Right forelimb (tissue), 1 donor: ENCODE measurements around the gene RAB33A.
"Not testable (repeated sequence)": the region's sequence is repeated elsewhere in the genome, so short reads cannot be mapped to it uniquely, and the experiment has no call there.

Source experiments
- DNase-seq: peaks from one replicate; pipeline ENCODE4 v3.0.0-alpha.2; 2018

The RAB33A gene

DNA sequence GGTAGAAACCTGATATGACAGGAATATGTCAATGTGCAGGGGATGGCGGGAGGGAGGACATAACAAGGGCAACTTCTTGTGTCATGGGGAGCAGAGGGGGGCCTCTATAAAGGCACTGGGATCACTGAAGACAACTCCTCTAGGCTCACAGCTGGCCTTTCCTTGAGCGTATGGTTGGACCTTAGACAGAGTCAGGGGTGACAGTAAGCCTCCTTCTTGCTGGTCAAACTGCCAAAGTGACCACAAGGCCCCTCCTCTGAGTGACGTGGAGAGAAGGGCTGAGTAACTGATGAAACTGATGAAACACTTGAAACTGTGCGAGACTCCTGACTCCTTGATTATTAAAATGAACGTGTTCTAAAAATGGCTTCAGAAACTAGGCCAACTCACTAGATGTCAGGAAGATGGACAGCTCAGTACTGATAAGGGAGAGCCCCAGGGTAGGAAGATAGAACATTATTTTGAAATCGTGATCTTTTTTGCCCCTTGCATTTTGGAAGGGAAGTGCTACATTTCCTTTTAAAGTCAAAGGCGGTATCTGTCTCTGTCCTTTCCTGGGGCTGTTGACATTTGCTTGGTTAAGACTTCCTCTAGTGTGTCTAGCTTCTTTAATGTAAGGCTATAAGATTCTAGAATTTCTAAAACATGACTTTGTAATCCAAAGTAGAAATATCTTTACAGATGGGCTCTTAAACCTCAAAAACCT is 1.6 kb downstream of the RAB33A start:
- DNase-seq = no peak

DNA sequence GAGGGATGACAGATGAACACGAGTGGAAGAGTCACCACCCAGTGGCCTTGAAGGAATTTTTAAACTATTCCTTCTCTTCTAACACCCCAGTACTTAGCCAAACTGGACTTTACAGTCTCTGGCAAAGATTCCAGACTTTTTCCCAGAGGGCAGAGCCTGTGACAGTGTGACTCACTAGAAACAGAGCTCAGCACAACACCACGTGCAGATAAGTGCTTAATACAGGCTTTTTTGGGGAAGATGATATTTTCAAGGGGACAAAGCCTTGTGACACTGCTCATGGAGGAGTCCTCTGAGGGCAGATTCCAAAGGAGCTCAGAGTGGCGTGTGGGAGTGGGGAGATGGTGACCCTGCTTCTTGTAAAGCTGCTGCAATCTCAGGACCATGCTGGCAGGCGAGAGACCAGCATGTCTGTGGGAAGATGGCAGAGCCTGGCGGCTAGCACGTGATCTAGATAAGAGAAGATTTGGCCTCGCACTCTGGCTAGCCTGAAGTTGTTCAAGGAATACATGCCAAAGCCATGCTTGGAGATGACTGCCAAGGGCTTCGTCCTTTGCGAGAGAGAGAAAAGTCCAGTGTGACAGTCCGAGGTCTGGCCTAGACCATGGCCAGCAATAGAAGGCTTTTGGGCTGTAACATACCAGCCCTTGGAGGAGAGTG is 2.4 kb downstream of the RAB33A start:
- DNase-seq = no peak

DNA sequence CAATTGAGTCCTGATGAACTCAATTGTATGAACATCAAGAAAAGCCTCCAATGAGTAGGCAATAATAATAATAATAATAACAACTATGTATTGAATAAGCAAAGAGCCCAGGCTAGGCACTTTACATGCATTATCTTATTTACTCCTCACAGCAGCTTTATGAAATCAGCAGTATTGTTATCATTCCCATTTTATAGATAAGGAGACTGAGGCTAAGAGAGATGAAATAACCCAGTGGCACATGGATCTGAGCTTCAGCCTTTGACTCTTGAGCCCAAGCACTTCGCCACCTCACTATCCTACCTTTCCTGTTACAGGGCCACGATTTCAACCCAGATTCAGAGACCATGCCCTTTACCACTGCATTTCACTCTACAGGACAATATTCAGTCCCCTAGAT is 3.2 kb downstream of the RAB33A start:
- DNase-seq = no peak

DNA sequence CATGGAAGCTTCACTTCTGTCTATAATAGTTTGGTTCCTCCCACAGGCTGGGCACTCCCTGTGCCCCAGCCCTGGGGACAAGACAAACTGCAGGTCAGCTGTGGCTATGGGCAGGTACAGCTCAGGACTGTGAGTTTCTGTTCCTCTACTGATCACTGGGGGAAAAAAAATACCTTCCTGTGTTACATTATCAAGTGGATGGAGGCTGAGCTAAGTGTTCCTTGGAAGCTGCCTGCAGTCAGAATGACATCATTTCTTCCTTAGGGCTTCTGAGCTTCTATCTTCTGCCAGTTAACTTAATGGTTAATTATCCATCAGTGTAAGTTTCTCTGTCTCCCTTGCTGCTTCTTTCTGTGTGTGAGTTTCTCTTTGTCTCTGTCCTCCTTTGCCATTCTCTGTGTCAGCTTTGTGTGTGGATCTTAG is 4.6 kb downstream of the RAB33A start:
- no peak for DNase-seq

DNA sequence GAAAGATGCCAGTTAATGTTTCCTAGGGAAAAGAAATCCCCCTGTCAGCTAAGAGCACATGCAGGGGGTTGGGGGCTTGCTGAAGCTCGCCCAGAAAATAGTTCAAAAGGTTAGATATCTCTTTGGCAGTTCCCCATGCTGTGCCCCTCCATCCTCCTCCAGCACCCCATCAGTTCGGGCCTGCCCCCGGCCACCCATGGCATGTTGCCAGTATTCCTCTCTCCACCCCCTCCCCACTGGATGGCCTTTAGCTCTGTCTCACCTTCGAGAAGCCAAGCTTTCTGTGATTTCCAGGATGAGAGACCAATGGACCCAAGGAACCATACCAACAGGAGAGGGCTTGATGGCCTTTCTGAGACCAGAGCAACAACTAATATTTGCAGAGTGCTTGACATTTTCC is 5.2 kb downstream of the RAB33A start:
- DNase-seq = no peak

DNA sequence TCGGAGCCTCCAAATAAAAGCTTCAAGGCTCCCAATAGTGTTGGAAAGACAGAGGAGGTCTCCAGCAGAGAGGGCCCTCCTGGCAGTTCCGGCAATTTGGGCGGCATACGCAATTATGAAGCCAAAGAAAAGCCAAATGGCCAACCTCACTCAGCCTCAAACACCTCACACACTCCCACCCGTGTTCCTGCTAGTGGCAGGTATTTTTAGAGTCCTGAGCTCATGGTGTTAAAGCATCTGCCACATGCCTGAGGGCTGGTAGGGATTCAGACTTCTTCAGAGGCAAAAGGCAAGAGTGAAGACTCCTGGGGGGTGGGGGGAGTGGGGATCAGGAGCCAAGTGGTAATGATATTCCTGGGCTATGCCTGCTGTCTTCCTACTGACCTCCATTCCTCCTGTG is 7.4 kb downstream of the RAB33A start:
- DNase-seq = no peak

DNA sequence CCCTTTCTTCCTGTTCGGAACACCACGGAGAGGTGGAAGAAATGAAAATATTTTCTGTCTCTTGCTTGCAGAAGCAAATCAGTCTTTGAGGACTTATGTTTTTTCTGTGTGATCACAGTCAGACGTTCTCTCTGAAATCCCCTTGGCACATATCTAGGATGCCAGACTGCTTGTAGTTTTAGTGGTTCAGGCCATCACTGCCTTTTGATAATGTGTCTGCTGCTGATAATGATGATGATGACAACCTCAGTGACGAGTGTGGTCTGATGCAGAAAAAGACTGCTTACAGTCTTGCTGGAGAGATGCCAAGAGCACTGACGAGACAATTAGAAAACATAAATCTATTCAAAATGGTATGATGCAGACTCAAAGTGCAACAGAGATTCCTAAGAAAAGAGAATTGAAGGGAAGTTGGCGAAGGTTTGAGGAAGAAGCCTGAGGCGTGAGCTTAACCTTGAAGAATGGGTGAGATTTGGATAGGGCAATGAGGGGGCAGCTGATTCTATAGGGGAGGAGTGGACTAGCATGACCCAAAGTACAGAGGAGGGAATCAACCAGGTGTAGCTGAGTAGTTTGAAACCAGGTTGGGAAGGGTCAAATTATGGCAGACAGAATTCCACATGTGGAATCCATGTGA is 7.9 kb downstream of the RAB33A start:
- DNase-seq = no peak

DNA sequence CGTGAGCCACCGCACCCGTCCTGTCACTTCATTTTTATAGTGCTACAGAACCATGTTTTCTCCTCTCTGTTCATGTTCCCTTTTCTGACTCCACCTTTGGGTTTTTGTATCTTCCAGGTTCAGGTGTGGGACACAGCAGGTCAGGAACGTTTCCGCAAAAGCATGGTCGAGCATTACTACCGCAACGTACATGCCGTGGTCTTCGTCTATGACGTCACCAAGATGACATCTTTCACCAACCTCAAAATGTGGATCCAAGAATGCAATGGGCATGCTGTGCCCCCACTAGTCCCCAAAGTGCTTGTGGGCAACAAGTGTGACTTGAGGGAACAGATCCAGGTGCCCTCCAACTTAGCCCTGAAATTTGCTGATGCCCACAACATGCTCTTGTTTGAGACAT is 12.4 kb downstream of the RAB33A start:
- no peak for DNase-seq

DNA sequence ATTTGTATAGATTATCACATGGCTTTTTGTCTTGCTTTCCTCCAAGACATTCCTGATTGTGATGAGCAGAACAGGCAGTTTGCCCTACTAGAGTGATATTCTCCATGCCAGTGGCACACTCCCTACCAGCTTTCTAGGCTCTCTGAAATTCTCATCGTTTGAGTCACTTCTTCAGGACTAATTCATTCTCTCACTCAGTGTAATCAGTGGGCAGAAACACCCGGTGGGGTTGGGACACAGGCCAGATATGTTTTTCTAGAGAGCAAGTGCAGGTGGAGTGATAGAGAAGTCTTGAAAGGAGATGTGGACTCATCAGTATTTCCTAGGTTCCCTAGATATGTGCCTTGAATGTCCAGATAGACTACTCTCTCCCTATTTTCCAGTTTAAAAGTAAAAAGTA is 13.1 kb downstream of the RAB33A start:
- no peak for DNase-seq

DNA sequence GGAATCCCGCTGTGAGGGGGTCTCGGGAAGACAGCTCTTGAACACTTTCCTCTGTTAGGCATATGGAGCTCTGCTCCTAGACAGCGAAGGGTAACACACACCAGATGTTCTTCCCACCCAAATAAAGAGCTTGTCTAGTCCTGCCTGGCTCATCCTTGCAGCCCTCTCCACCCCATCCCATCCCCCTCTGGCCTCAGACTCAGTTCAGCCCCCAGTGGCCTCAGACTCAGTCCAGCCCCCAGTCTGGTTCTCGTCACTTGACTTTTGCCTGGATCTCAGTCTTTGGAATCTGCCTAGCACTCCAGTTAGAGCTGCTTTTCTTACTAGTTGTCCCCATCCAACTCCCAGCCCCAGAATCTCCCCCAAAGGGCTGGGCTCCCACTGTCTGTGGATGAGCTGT is 14.9 kb downstream of the RAB33A start:
- DNase-seq = no peak

DNA sequence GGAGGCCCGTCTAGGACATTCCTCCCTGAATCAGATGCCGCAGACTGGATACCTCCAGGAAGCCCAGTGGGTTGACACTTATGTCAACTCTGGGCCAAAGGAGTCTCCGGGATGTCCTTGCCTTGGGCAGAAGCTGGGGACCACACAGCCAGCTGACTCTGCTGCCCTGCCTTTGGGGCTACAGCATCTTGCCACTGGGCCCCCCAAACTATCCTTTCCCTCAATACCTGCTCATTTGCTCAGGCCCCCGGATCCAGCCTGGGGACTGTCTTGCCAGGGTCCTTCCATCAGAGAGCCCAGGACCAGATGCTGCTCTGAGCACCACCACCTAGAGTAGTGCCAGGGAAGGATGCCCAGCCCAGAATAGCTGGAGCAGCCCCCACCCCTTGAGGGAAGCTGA is 19.0 kb downstream of the RAB33A start:
- DNase-seq = no peak

DNA sequence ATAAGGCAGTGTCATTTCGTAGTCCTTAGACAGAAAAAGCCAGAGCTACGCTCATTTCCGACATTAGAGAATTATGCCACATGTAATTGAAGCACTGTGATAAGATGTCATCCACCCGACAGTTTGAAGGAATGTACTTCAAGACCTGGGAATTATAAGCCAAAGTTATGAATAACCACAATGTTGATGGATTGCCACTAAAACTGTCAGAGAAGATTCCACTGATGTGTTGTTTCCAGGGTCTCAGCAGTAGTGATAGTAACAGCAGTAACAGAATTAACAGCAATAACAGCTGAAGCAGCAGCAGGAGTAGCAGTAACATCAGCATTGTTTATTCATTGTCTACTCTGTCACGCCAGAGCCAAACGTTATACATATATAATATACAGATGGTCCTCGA is 24.7 kb downstream of the RAB33A start:
- no peak for DNase-seq

DNA sequence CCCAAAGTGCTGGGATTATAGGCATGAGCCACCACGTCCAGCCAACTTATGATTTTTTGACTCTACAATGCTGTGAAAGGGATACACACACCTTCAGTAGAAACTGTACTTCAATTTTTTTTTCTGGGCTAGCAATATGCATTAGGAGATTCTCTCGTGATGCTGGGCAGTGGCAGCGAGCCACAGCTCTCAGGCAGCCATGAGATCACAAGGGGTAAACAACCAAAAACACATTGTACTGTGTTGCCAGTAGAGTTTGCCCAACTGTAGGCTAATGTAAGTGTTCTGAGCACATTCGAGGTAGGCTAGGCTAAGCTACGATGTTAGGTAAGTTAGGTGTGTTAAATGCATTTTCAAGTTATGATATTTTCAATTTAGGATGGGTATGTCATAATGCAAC is 25.7 kb downstream of the RAB33A start:
- DNase-seq = no peak

DNA sequence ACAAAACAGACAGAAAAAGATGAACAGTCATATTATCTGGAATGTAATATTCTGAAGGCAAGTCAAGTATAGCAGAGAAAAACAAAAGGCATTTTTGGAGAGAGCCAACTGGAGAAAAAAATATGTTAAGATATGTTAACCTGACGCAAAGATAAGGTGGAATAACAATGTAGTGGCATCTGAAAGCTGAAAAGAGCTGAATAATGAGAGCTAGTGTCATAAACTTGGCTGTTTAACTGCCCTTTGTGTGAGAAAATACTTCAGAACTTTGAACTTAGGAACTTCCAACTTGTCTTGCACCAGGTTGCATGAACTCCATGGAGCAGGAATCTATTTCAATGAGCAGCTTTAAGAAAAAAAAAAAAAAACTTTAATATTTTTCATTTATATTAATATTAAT is 32.9 kb downstream of the RAB33A start:
- DNase-seq = no peak

DNA sequence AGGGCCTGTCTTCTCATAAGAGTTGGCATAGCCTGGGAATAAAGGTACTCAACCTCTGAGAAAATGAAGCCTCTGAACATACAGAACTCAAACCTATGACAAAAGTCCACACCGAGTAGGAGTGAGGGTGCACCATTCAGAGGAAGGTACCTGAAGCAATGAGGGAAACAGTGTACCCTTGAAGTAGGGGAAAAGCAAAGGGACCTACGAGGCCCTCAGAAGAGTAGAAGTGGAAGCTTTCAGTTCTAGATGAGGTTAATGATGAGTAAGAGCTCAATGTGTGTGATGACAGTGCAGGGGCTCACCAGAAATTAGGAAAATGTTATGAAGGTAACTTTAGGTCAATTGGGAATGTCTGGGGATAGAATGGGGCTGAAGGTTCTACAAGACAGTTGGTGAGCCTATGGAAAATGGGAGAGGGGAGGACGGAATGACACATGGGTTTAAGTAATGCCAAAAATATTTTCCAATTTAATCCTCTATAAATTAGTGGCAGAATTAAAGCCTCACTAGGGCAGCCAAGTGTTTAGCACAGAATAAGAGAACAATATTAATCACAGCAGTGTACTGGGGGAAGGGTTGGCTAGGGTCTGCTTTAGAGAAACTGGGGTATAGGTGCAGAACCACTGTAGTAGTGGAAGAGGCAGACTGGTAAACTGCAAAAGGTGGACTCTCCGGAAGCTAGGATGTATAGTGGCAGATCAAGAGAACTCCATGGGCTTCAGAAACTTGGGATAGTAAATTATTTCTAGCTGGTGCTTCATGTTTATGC is 39.8 kb downstream of the RAB33A start:
- DNase-seq = no peak

DNA sequence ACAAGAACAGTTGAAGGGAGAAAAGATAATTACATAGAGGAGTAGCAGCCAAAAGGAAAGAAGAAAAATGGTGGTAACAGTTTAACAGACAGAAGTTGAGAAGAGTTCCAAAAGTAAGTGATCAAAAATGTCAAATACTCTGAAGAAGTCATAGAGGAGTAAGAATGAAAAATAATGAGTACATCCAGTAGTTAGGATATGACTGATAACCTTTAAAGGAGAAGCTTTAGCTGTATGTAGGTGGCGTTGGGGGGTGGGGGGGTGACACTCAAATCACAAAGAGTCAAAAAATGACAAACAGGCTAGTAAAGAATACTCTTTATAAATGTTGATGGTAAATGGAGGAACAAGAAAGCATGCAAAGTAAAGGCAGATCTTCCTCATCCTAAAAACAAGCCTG is 40.6 kb downstream of the RAB33A start:
- DNase-seq = no peak

DNA sequence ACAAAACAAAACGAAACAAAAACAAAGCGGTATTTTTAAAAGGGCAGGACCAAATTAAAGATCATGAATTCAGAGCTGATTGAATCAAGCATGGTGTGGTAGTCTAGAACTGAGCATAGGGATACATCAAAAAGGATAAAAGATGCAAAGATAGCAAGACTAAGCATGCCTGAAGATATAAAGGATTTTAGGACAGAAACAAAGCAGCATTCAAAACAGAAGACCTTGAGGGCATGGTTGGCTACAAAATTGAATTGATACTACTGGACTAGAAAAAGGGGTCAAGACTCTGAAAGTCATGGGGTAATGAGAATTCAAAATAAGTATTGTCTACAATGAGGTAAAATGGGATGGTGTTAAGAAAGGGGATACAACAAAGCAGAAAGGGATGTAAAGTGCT is 41.6 kb downstream of the RAB33A start:
- no peak for DNase-seq

DNA sequence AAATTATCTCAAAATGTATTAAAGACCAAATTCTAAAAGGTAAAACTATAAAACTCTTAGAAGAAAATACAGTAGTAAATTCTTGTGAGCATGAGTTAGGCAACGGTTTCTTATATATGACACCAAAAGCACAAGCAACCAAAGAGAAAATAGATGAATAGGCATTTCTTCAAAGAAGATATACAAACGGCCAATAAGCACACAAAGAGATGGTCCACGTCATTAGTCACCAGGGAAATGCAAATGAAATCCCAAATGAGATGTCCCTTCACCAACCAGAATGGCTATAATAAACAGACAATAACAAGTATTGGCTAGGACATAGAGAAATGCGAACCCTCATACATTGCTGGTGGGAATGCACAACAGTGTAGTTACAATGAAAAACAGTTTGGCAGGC is 44.6 kb downstream of the RAB33A start:
- no peak for DNase-seq

DNA sequence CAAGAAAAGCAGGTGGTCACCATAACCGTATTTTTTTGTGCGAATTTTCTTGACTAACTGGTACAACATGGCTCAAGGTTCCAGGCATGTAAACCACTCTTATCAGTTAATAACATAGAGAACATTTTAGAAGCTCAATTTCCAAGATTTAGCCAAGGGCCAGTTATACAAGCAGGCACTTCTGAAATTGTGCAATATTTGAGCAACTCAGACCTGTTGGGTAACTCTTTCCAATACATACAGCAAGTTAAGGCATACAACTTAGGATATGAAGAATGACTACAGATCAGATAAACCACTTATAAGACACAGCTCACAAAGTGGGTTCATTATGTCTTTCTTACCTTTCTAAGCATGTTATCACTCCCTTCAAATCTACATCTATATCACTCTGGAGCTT is 53.0 kb downstream of the RAB33A start:
- no peak for DNase-seq

DNA sequence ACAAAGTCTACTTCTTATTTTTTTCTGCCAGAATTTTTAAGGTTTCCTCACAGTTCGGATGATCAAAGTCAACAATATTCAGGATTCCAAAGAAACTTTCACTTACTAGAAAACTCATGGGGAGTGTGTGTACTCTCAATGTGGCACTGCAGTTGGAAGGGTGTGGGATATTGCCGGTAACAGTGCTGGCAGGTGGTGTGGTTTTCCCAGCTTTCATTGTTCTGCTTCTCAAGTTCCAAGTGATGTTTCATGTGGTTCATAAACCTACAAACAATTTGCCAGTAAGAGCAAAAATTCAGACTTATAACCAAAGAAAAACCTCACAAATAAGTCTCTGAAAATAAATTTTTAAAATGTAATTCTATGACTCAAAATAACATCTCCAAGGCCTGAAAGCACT is 57.1 kb downstream of the RAB33A start:
- no peak for DNase-seq

DNA sequence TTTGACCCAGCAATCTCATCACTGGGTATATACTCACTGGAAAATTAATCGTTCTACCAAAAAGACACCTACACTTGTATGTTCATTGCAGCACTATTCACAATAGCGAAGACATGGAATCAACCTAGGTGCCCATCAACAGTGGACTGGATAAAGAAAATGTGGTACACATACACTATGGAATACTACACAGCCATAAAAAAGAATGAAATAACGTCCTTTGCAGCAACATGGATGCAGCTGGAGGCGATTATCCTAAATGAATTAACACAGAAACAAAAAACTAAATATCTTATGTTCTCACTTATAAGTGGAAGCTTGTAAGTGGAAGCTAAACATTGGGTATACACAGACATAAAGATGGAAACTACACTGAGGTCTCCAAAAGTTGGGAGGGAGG is 59.4 kb downstream of the RAB33A start:
- not testable (repeated sequence) for DNase-seq
